K562 (cell line): Measurements from ENCODE around the gene PRPS1L1. TPM values are rescaled to one million over a fixed set of nuclear protein-coding genes. Genes with fewer than 3 reads are reported as not detected.

ENCODE experiments used
- ATAC-seq: fragments of 200-7000 bp; cut with Tn5 transposase; 3 replicates; pipeline ENCODE4 v1.9.1; 2020; ENCODE audit warnings: moderate library complexity
- BruUV-seq: library from RNA; stranded (reverse); fragments of 400-500 nt; replicated peaks from 2 replicates; lab custom pipeline; 2021; lab: Mats Ljungman, UMichigan
- CTCF ChIA-PET: fragments of 300-600 bp; formaldehyde crosslinking; extraction: SDS; loops from one replicate; lab custom pipeline; 2021; ENCODE audit warnings: low intra/inter-chr PET ratio; lab: Yijun Ruan, JAX
- POLR2A ChIA-PET: fragments of 300-600, 350-650 bp; sonication (Branson Sonifier 250); formaldehyde crosslinking; extraction: SDS; loops from one replicate; lab custom pipeline; 2021; ENCODE audit warnings: antibody characterized with exemption, inconsistent platforms; lab: Yijun Ruan, JAX
- DNase-seq, 4 experiments: peaks; one replicate each; pipeline versions ENCODE4 v3.0.0 to v3.0.0-alpha.2; 2011 to 2018; ENCODE audit warnings: low spot score in 3 of 4, mixed read lengths in 3 of 4; ENCODE audit errors: extremely low read depth in 1 of 4
- FAIRE-seq: peaks from 2 replicates; lab custom pipeline; 2011; peaks lifted over from hg19 to GRCh38; lab: Jason Lieb, UNC
- H2AFZ ChIP-seq: 2 replicates; pipeline ENCODE4 v1.6.0; 2011; ENCODE audit warnings: low read depth, low read length, control low read depth, inconsistent platforms
- H3K27ac ChIP-seq: fragments of 200-600 bp; 3 replicates; pipeline ENCODE4 v1.8.0; 2011; ENCODE audit warnings: low read depth, mild to moderate bottlenecking, control low read depth, inconsistent platforms, low read length, moderate library complexity, mixed read lengths; ENCODE audit errors: extremely low read depth
- H3K27me3 ChIP-seq, 2 experiments: fragments of 300-600 bp in 1 of 2; 2 replicates in 1 of 2; 3 replicates in 1 of 2; pipeline versions ENCODE4 v1.6.0 to v1.8.0; 2011; ENCODE audit warnings: inconsistent platforms in 2 of 2, low read length in 2 of 2, mild to moderate bottlenecking in 1 of 2, mixed read lengths in 1 of 2, moderate library complexity in 1 of 2; ENCODE audit not compliant: control insufficient read depth in 2 of 2, insufficient read depth in 2 of 2
- H3K36me3 ChIP-seq: fragments of 300-600 bp; 3 replicates; pipeline ENCODE4 v1.8.0; 2011; ENCODE audit warnings: mild to moderate bottlenecking, low read length, inconsistent platforms; ENCODE audit not compliant: control insufficient read depth, insufficient read depth
- H3K4me1 ChIP-seq, 2 experiments: fragments of 200-600 bp in 1 of 2; replicated peaks in 1 of 2; 2 replicates in 1 of 2; 3 replicates in 1 of 2; pipeline versions ENCODE4 v1.5.1 to v1.8.0; 2011; ENCODE audit warnings: inconsistent platforms in 2 of 2, low read length in 2 of 2, mild to moderate bottlenecking in 1 of 2, mixed read lengths in 1 of 2, moderate library complexity in 1 of 2; ENCODE audit not compliant: control insufficient read depth in 2 of 2, insufficient read depth in 2 of 2
- H3K4me2 ChIP-seq: 2 replicates; pipeline ENCODE4 v1.6.1; 2011; ENCODE audit warnings: low read length, control low read depth, inconsistent platforms, mixed read lengths; ENCODE audit not compliant: insufficient read depth
- H3K4me3 ChIP-seq: fragments of 200-600 bp; sonication (generic), shearing (Covaris generic); 2 replicates; pipeline ENCODE4 v1.5.1; 2016; ENCODE audit warnings: control low read depth, inconsistent platforms
- H3K79me2 ChIP-seq: fragments of 200-600 bp; 3 replicates; pipeline ENCODE4 v1.8.0; 2011; ENCODE audit warnings: low read length, inconsistent platforms; ENCODE audit not compliant: control insufficient read depth, insufficient read depth
- H3K9ac ChIP-seq, 2 experiments: 2 replicates each; pipeline versions ENCODE4 v1.6.0 to v1.6.1; 2011; ENCODE audit warnings: low read depth in 2 of 2, low read length in 2 of 2, control low read depth in 1 of 2, inconsistent platforms in 1 of 2, mild to moderate bottlenecking in 1 of 2, mixed read lengths in 1 of 2; ENCODE audit not compliant: insufficient read depth in 1 of 2
- H3K9me1 ChIP-seq: one replicate; pipeline ENCODE4 v1.6.0; 2011; ENCODE audit warnings: inconsistent platforms, mild to moderate bottlenecking, low read length, moderate library complexity; ENCODE audit not compliant: control insufficient read depth, insufficient read depth
- H3K9me3 ChIP-seq: replicated peaks from 2 replicates; pipeline ENCODE4 v1.5.1; 2011; ENCODE audit warnings: low read depth, low read length, inconsistent platforms; ENCODE audit not compliant: control insufficient read depth, insufficient read depth
- H4K20me1 ChIP-seq: replicated peaks from 2 replicates; pipeline ENCODE4 v1.6.1; 2011; ENCODE audit warnings: low read length, inconsistent platforms, mixed read lengths; ENCODE audit not compliant: control insufficient read depth, insufficient read depth
- CREB5 ChIP-seq: fragments of 250-450 bp; sonication (Bioruptor Pico); IDR thresholded peaks from 2 replicates; pipeline ENCODE4 v1.5.0; 2020; ENCODE audit warnings: mild to moderate bottlenecking
- CUX1 ChIP-seq: fragments of 200-800 bp; sonication (Bioruptor generic); IDR thresholded peaks from 2 replicates; pipeline ENCODE4 v1.6.1; 2016; ENCODE audit warnings: missing genetic modification characterization, missing compliant biosample characterization
- MEF2D ChIP-seq: conservative IDR thresholded peaks from 2 replicates; pipeline ENCODE4 v1.6.1; 2016; ENCODE audit warnings: low read depth, missing genetic modification characterization, missing compliant biosample characterization
- NCOA6 ChIP-seq: fragments of 450-650 bp; IDR thresholded peaks from 2 replicates; pipeline ENCODE4 v1.6.1; 2017; ENCODE audit warnings: mild to moderate bottlenecking
- NFRKB ChIP-seq: fragments of 450-650 bp; IDR thresholded peaks from 2 replicates; pipeline ENCODE4 v1.6.1; 2016; ENCODE audit warnings: low read depth
- SP1 ChIP-seq: sonication (generic); formaldehyde crosslinking; IDR thresholded peaks from 2 replicates; pipeline ENCODE4 v1.8.1; 2022; ENCODE audit warnings: mild to moderate bottlenecking, missing genetic modification reagents
- SRF ChIP-seq, 2 experiments: fragments of 250-450, 450-650 bp in 1 of 2; sonication (Bioruptor Pico) in 1 of 2; sonication (generic) in 1 of 2; formaldehyde crosslinking; IDR thresholded peaks; 2 replicates each; pipeline versions ENCODE4 v1.5.0 to v1.5.1; 2020 to 2022; ENCODE audit warnings: mild to moderate bottlenecking in 1 of 2, missing genetic modification reagents in 1 of 2
- XRCC5 ChIP-seq: fragments of 200-400 bp; formaldehyde crosslinking; IDR thresholded peaks from 2 replicates; pipeline ENCODE4 v1.6.1; 2017; ENCODE audit warnings: low read depth, mild to moderate bottlenecking, low read length
- ZKSCAN3 ChIP-seq: fragments of 250-450 bp; sonication (Bioruptor Pico); IDR thresholded peaks from 2 replicates; pipeline ENCODE4 v1.4.0; 2020
- ZNF12 ChIP-seq: sonication (generic); formaldehyde crosslinking; IDR thresholded peaks from 2 replicates; pipeline ENCODE4 v1.4.0; 2020; ENCODE audit warnings: mild to moderate bottlenecking, missing genetic modification reagents
- ZNF184 ChIP-seq: sonication (generic); formaldehyde crosslinking; IDR thresholded peaks from 2 replicates; pipeline ENCODE4 v1.5.0; 2020; ENCODE audit warnings: missing genetic modification reagents
- WGBS: fragments of 100-300 bp; shearing (Covaris generic); methylation state at CpG from one replicate; pipeline ENCODE4 v1.1.6; 2016; ENCODE audit warnings: low coverage, mixed read lengths; ENCODE audit not compliant: insufficient coverage; ENCODE audit errors: missing lambda C conversion rate; 5-methylcytosine and 5-hydroxymethylcytosine counted together
- in situ Hi-C: fragments of 300-500 bp; cut with MboI; formaldehyde crosslinking; loops from 4 replicates; pipeline ENCODE4 v1.15.0; 2018; ENCODE audit warnings: inconsistent platforms, mixed read lengths
- intact Hi-C: fragments of 100-400 bp; cut with micrococcal nuclease; formaldehyde crosslinking; loops from 2 replicates; pipeline ENCODE4 v1.14.2; 2022
- polyA plus RNA-seq, 8 experiments: library from polyadenylated mRNA; depleted of rRNA in 4 of 8; stranded (reverse) in 5 of 8; unstranded in 3 of 8; fragments of >200 nt; fragmentation: Nextera tagmentation in 2 of 8; fragmentation: Illumina TruSeq in 1 of 8; extraction: Ambion mirVana in 2 of 8; extraction: Trizol in 1 of 8; gene quantifications; 2 replicates each; pipeline versions ENCODE4 v1.2.1 to v1.2.3, GENCODE V29; 2011 to 2014; ENCODE audit warnings: inconsistent platforms in 1 of 8, missing spikeins in 1 of 8
- total RNA-seq, 7 experiments: library from RNA; depleted of rRNA in 6 of 7; stranded (reverse); fragments of >200 nt in 6 of 7; fragmentation: Illumina TruSeq in 2 of 7; extraction: Trizol in 2 of 7; gene quantifications; 2 replicates each; pipeline versions ENCODE4 v1.2.1 to v1.2.3, GENCODE V29; 2011 to 2021; ENCODE audit warnings: low replicate concordance in 1 of 7

PRPS1L1 gene
- total and polyA plus RNA-seq, 9 of the 15 experiments (the other 6 are each of a cell fraction or from before 2014, with no cell fraction given): 0.07 to 0.10 (median 0.08) TPM; not detected in 6

- Histone ChIP-seq H4K20me1 (no peaks in the 10 kb centered on the region), H3K4me2 (no peak overlapping the region), H3K9ac (no peak overlapping the region), H3K27me3 (no peaks in the 10 kb centered on the region), H2AFZ (no peak overlapping the region), H3K27ac (no peak overlapping the region), H3K9me1 (no peaks in the 10 kb centered on the region), H3K4me1 (no peaks in the 10 kb centered on the region), H3K36me3 (no peaks in the 10 kb centered on the region)
- BruUV-seq: no TSS peak
- intact Hi-C loops (no loop called here), in situ Hi-C loops (no loop called here)
- DNase-seq (no peak), FAIRE-seq (no peak)
- no peak for TF ChIP-seq NFRKB
- TF ChIP-seq ZKSCAN3: no peak
- TF ChIP-seq XRCC5: no peak
- TF ChIP-seq, all 486 proteins: peak for 0
- ATAC-seq: no peak
- POLR2A ChIA-PET: interaction anchor here (0.9 kb wide), 1 partner anchor 14 kb away, joined by 3 read pairs; no protein-coding TSS in a partner anchor
- CTCF ChIA-PET: no interaction called here
- 25% methylated on average over 1 of the region's 1 CpG for WGBS
- Histone ChIP-seq H3K79me2 (no peaks in the 10 kb centered on the region), H3K9me3 (no peaks in the 10 kb centered on the region), H3K4me3 (no peak overlapping the region)
Measured at GRCh38 chr7:18076461-18076860, 48.8 kb upstream of the PRPS1L1 start.

- no peak for DNase-seq
- no peaks in the 10 kb centered on the region for H4K20me1 ChIP-seq
- in situ Hi-C loops (loop anchor here (25.0 kb wide), 1 partner anchor 269 kb away; no protein-coding TSS in a partner anchor), intact Hi-C loops (no loop called here)
- ChIA-PET POLR2A (no interaction called here), CTCF (no interaction called here)
- H3K27ac ChIP-seq: no peak overlapping the region
- H2AFZ ChIP-seq: no peak overlapping the region
- no peaks in the 10 kb centered on the region for H3K79me2 ChIP-seq
- H3K4me3 ChIP-seq: no peak overlapping the region
- ATAC-seq: no peak
- H3K9ac ChIP-seq: no peak overlapping the region
- no peaks in the 10 kb centered on the region for H3K36me3 ChIP-seq
- no peak for FAIRE-seq
- H3K4me2 ChIP-seq: no peak overlapping the region
- BruUV-seq: no TSS peak
- H3K4me1 ChIP-seq: no peaks in the 10 kb centered on the region; a peak in 1 of 5 replicates
- no peaks in the 10 kb centered on the region for H3K27me3 ChIP-seq
- no peaks in the 10 kb centered on the region for H3K9me1 ChIP-seq
- H3K9me3 ChIP-seq: no peaks in the 10 kb centered on the region
- WGBS: 8% methylated on average over 3 of the region's 3 CpGs
- TF ChIP-seq CUX1 (CRISPR knock-in tag) (no peak), NCOA6 (no peak), ZNF12 (CRISPR knock-in tag) (no peak), SRF (CRISPR knock-in tag; IDR thresholded peaks at IDR 0.05) (no peak), CREB5 (CRISPR knock-in tag) (no peak), SP1 (no peak), MEF2D (tag) (no peak), ZNF184 (no peak)
Measured at GRCh38 chr7:18068745-18069144, 41.1 kb upstream of the PRPS1L1 start.
